GM11168 (cell line): ENCODE measurements around the gene RNASE13.

Source experiments
- in situ Hi-C: fragments of 300-500 bp; cut with MboI; formaldehyde crosslinking; loops from one replicate; pipeline ENCODE4 v1.12.0; 2022; ENCODE audit warnings: low sequenced_read_pairs; ENCODE audit not compliant: unreplicated experiment

RNASE13 gene

GRCh38 chr14:21034707-21035106 is at the start of gene RNASE13:
TSS of gene RNASE13 (minus strand) at chr14:21034807. CDS start at chr14:21034288, 519 bp downstream.
- in situ Hi-C loops: no loop called here

GRCh38 chr14:21084396-21084795 is 49.8 kb upstream of the RNASE13 start:
- in situ Hi-C loops: no loop called here

GRCh38 chr14:21083565-21084325 is 49.1 kb upstream of the RNASE13 start:
- in situ Hi-C loops: no loop called here

DNA sequence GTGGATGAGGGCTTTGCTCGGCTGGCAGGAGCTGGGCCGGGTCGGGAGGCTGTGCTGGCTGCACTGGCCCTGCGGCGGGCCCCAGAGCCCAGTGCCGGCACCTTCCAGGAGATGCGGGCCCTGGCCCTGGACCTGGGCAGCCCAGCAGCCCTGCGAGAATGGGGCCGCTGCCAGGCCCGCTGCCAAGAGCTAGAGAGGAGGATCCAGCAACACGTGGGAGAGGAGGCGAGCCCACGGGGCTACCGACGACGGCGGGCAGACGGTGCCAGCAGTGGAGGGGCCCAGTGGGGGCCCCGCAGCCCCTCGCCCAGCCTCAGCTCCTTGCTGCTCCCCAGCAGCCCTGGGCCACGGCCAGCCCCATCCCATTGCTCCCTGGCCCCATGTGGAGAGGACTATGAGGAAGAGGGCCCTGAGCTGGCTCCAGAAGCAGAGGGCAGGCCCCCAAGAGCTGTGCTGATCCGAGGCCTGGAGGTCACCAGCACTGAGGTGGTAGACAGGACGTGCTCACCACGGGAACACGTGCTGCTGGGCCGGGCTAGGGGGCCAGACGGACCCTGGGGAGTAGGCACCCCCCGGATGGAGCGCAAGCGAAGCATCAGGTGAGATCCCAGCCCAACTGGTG is 47.0 kb upstream of the RNASE13 start:
- in situ Hi-C loops: no loop called here

- in situ Hi-C loops: no loop called here
These were observed 44.1 kb upstream of the RNASE13 start for GRCh38 chr14:21078726-21079125.

- in situ Hi-C loops: no loop called here
These were observed 43.7 kb upstream of the RNASE13 start for GRCh38 chr14:21078287-21078686.

DNA sequence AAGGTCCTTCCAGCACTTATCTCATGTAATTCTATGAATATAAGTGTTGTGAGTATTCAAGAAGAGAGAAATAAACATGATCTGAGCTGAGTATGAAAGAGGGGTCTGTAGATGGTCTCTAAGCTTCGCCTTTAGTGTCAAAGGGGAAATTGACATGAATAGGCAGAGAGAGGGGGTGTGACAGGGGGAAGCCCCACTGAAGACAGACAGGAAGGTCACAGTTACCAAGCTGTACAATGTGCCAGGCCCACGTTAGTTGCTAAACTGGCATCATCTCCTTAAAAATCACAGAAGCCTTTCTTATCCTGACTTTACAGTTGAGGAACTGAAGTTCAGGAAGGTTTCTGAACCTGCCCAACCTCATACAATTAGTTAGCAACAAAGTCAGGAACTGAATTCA is 43.1 kb upstream of the RNASE13 start:
- in situ Hi-C loops: no loop called here

DNA sequence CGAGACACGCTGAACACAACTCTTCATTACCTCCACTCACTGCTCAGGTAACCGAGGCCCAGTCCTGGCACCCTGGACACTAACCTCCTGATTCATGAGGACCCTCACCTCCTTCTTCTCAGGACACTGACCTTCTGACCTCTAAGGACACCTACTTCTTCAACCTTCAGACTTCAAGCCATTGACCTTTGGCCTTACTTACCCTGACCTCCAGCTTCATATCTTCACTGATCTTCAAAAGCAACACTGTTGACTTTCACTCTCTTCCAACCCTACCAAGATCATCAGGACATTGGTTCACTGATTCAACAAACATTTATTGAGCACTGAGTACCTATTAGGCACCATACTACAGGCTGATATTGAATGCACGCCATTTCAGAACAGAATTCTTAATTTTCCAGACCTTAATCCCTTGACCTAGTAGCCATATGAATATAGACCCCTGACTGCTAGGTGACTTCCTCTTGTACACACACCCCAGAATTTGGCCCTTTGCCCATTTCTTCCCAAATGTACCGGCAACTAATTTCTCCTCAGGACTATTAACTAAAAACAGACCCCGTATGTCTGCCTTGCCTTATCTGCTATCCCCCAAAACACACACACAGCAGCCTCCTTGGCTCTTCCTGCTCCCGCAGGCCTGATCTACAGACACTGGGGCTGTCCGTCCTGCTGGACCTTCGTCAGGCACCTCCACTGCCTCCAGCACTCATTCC is 41.3 kb upstream of the RNASE13 start:
- in situ Hi-C loops: no loop called here

DNA sequence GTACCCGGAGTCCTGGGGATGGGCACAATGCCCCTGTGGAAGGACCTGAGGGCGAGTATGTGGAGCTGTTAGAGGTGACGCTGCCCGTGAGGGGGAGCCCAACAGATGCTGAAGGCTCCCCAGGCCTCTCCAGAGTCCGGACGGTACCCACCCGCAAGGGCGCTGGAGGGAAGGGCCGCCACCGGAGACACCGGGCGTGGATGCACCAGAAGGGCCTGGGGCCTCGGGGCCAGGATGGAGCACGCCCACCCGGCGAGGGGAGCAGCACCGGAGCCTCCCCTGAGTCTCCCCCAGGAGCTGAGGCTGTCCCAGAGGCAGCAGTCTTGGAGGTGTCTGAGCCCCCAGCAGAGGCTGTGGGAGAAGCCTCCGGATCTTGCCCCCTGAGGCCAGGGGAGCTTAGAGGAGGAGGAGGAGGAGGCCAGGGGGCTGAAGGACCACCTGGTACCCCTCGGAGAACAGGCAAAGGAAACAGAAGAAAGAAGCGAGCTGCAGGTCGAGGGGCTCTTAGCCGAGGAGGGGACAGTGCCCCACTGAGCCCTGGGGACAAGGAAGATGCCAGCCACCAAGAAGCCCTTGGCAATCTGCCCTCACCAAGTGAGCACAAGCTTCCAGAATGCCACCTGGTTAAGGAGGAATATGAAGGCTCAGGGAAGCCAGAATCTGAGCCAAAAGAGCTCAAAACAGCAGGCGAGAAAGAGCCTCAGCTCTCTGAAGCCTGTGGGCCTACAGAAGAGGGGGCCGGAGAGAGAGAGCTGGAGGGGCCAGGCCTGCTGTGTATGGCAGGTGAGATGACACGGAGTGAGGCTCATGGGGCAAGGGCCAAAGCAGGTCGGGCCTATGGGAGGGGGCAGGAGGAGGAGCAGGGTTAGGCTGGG is 40.0 kb upstream of the RNASE13 start:
- in situ Hi-C loops: no loop called here

DNA sequence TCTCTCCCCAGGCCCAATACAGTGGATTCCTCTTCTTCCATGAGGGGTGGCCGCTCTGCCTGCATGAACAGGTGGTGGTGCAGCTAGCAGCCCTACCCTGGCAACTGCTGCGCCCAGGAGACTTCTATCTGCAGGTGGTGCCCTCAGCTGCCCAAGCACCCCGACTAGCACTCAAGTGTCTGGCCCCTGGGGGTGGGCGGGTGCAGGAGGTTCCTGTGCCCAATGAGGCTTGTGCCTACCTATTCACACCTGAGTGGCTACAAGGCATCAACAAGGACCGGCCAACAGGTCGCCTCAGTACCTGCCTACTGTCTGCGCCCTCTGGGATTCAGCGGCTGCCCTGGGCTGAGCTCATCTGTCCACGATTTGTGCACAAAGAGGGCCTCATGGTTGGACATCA is 39.3 kb upstream of the RNASE13 start:
- in situ Hi-C loops: no loop called here

DNA sequence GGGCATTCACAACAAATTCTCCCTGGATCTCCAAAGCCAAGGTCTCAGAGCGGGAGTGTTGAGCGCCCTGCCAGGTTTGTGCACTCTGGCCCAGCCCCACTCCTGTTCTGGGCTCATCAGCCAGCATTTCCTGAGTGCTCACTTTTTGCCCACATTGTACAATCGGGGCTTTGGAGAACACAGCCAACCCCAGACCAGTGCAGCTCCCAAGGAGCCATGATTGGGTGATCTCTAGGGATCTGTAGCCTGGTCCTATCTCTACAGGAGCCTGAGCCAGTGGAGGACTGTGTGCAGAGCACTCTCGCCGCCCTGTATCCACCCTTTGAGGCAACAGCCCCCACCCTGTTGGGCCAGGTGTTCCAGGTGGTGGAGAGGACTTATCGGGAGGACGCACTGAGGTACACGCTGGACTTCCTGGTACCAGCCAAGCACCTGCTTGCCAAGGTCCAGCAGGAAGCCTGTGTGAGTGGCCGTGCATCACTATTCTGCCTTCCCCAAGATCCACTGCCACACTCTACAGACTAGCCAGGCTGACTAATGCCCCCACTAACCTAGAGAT is 38.3 kb upstream of the RNASE13 start:
- in situ Hi-C loops: no loop called here

- in situ Hi-C loops: no loop called here
These were observed 37.4 kb upstream of the RNASE13 start for GRCh38 chr14:21072031-21072473.

DNA sequence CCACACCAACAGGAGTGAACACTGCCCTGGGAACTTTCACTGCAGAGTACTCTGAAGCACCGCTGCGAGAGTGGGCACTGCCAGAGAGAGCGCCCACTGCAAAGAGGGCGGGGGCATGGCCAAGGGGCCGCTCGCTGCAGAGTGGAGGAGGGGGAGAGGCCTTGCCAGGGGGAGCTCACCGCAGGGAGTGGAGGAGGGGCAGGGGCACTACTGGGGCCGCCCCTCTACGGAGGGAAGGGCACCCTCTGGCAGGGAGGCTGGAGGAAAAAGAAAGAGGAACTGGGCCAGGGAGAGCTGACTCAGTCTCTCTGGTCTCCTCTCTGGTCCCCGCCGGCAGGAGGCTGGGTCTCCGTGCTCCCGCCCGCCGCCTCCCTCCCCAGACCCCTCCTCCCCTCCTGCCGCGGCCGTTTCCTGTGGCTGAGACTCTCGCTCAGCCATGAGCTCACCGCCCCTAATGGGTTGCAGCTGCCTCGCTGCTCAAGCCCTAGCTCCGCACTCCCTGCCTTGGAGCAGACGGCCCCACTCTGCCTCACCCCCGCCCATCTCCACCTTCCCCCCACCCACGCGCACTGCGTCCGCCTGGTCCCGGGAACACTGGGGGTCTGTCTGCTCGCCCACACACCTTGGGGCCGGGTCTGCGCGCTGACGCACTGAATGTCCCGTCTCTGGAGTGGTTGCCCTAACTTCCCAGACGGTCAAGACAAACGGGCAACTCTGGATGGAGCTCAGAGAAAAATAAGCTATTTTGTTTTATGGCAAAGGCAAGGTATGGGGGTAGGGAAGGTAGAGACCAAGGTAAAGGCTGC is 36.8 kb upstream of the RNASE13 start:
- in situ Hi-C loops: no loop called here

GRCh38 chr14:21070610-21071224 is 36.1 kb upstream of the RNASE13 start:
- in situ Hi-C loops: no loop called here

DNA sequence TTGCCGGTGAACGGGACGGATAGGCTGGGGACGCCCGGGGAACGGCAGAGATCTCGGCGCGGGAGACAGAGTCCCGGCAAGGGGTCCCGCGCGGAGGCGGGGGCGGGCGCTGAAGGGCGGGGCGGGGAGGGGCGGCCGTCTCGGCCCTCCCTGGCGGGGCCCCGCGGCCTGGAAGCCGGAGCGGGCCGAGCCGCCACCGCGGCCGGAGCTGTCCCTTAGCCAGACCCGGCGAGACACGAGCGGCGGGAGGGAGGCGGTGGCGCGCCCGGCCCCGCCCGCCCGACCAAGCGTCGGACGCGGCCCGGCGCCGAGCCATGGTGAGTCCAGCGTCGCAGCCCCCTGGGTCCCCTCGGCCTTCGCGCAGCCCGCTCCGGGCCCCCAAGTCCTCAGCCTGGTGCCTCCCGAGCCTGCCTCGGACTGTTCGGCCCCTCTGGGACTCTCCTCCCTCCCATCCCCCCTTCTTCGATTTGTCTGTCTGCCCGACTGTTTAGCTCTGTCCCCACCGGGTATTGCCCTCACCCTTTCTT is 35.5 kb upstream of the RNASE13 start, which contains the start of gene ARHGEF40:
Gene ARHGEF40 (plus strand): TSS at position 222 of the 527 bp plus-strand sequence. CDS start 93 bp downstream, at position 315.
- in situ Hi-C loops: no loop called here

GRCh38 chr14:21069388-21070082 is 34.9 kb upstream of the RNASE13 start:
- in situ Hi-C loops: no loop called here

DNA sequence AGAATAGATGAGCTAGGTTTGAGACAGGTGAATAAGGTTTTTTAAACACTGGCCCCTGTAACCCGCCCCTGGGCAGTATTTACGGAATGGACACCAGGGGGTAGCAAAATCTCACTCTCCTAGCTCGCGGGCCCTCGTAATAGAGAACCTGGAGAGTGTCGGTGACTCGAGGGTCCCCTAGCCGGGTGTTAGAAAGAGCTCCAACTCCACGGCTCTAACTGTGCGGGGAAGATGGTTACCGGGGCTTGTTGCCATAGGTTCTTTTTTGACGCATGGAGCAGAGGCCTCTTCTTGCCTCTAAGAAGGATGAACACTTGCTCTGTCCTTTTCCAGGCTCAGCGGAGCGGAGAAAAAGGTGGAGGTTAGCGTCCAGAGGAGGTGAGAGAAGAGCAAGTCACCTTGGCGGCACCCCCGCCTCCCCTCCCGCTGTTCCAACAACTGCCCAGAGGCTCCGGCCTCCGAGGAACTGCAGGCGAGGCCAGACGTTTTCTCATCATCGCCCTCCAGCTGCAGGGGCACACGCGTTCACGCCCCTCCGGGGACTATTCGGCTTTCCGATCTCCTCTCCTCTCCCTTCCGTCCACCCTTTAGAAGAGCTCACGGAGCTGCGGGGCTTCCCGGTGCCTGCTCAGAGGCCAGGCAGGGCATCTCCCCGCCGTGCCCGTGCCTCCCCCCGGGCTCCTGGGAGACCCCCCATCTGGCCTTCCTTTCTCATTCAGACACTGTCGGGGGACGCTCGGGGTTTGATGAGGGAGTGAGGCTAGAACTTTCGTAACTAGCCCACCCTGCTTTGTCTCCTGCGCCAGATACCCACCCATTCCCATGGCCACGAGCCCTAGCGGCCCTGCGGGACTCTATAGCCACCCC is 34.1 kb upstream of the RNASE13 start:
- in situ Hi-C loops: no loop called here
